Measurements from ENCODE around the gene CEACAM4. TPM values are rescaled to one million over a fixed set of nuclear protein-coding genes. Genes with fewer than 3 reads are reported as not detected.

Gene CEACAM4
- total RNA-seq, 1 experiment from 2014 or later, result not detected

- H3K27me3 ChIP-seq (ENCODE audit: insufficient read depth, low read length), result peaks cover 26% of the 10 kb centered on the region; the same call in 1 of the 2 replicates
- BruUV-seq (replicated peaks), result no TSS peak
Measured at GRCh38 chr19:41577833-41578232, 49.0 kb downstream of the CEACAM4 start.

More at GRCh38 chr19:41577833-41578232, 49.0 kb downstream of the CEACAM4 start:
- Histone ChIP-seq H3K79me2 (ENCODE audit: insufficient read depth, low read length) (no peaks in the 10 kb centered on the region), H3K4me3 (replicated peaks in 1 of 2; ENCODE audit: low read depth in 1 of 2, low read length in 2 of 2) (no peak overlapping the region), H3K4me1 (ENCODE audit: control insufficient read depth in 1 of 2, insufficient read depth in 2 of 2, low read length in 2 of 2) (no peaks in the 10 kb centered on the region), H3K9ac (ENCODE audit: low read length) (no peak overlapping the region), H3K9me3 (ENCODE audit: control insufficient read depth in 1 of 2, insufficient read depth in 1 of 2, low read depth in 1 of 2, low read length in 2 of 2) (peaks cover 0 to 6% of the 10 kb centered on the region in 2 experiments; a peak in 2 of 4 replicates), H3K36me3 (ENCODE audit: control insufficient read depth in 1 of 2, insufficient read depth in 2 of 2, low read length in 2 of 2) (no peaks in the 10 kb centered on the region), H3K4me2 (ENCODE audit: low read length) (no peak overlapping the region), H3K9me2 (ENCODE audit: insufficient read depth) (no peaks in the 10 kb centered on the region), H4K20me1 (ENCODE audit: insufficient read depth) (no peaks in the 10 kb centered on the region), H3K27ac (ENCODE audit: low read depth, low read length) (no peak overlapping the region), H2AFZ (ENCODE audit: low read depth, low read length, poor library complexity, severe bottlenecking) (no peak overlapping the region)
- no peak for TF ChIP-seq ZBTB33 (IDR thresholded peaks at IDR 0.05; ENCODE audit: extremely low read depth, insufficient replicate concordance, low read length)
- no peak for TF ChIP-seq ZFX (IDR thresholded peaks at IDR 0.05)
- no peak for TF ChIP-seq CEBPB (IDR thresholded peaks at IDR 0.05; ENCODE audit: low read depth)
- no peak for TF ChIP-seq SP1 (IDR thresholded peaks at IDR 0.05; ENCODE audit: low read depth)
- TF ChIP-seq POLR2A (IDR thresholded peaks at IDR 0.05; ENCODE audit: borderline replicate concordance, extremely low read depth, insufficient read depth, insufficient read length), result no peak
- TF ChIP-seq EZH2phosphoT487 (IDR thresholded peaks at IDR 0.05; ENCODE audit: borderline replicate concordance), result no peak
- no peak for TF ChIP-seq ZNF274 (IDR thresholded peaks at IDR 0.05; ENCODE audit: low read depth, low read length)
- no peak for TF ChIP-seq EGR1 (IDR thresholded peaks at IDR 0.05; ENCODE audit: low read depth)
- TF ChIP-seq SRF (IDR thresholded peaks at IDR 0.05; ENCODE audit: low read depth), result no peak
- no peak for TF ChIP-seq CBX3 (IDR thresholded peaks at IDR 0.05; ENCODE audit: low read depth)
- TF ChIP-seq REST (IDR thresholded peaks at IDR 0.05; ENCODE audit: low read depth), result no peak
- no peak for TF ChIP-seq TCF7L2 (IDR thresholded peaks at IDR 0.05; ENCODE audit: borderline replicate concordance, extremely low read depth, insufficient read depth, insufficient read length)
- TF ChIP-seq MAX (IDR thresholded peaks at IDR 0.05), result no peak
- no peak for TF ChIP-seq ELF1 (IDR thresholded peaks at IDR 0.05; ENCODE audit: borderline replicate concordance, low read depth)
- no peak for TF ChIP-seq ATF3 (IDR thresholded peaks at IDR 0.05)
- no peak for TF ChIP-seq JUND (IDR thresholded peaks at IDR 0.05)
- TF ChIP-seq YY1 (IDR thresholded peaks at IDR 0.05; ENCODE audit: extremely low read depth, insufficient replicate concordance, low read depth, low read length), result no peak
- TF ChIP-seq SIN3A (IDR thresholded peaks at IDR 0.05; ENCODE audit: low read depth), result no peak
- no peak for TF ChIP-seq FOSL1 (IDR thresholded peaks at IDR 0.05; ENCODE audit: low read depth)
- no peak for TF ChIP-seq RAD21 (IDR thresholded peaks at IDR 0.05; ENCODE audit: low read depth)
- intact Hi-C loops (cut with micrococcal nuclease), result loop anchor here (10.0 kb wide), 1 partner anchor 913 kb away; no protein-coding TSS in a partner anchor
- no peak for ATAC-seq
- POLR2A ChIA-PET, result no interaction called here
- RAD21 ChIA-PET (ENCODE audit: low non-redundant PET in 1 of 2, low total read pairs in 2 of 2, uncharacterized antibody in 2 of 2, unreplicated experiment in 2 of 2), result no interaction called here
- CTCF ChIA-PET, result no interaction called here
- DNase-seq (ENCODE audit: low read depth, low spot score), result no peak

Data from HCT116 (cell line).